Heart left ventricle (tissue), 16 donors: ENCODE measurements around the gene TINCR. TPM values are rescaled to one million over a fixed set of nuclear protein-coding genes. Genes with fewer than 3 reads are reported as not detected.
A peak's percentile ranks its signal among the peaks of the same experiment; 100 is the strongest.

ENCODE experiments used
- ATAC-seq, 4 donors: fragments of 200-7000 bp; cut with Tn5 transposase; one replicate each; pipeline ENCODE4 v1.9.1; 2020 to 2022; ENCODE audit warnings: moderate library complexity in 4 of 4, mild to moderate bottlenecking in 3 of 4, moderate number of reproducible peaks in 1 of 4
- DNase-seq, 5 donors: peaks; one replicate each; pipeline ENCODE4 v3.0.0-alpha.2; 2020
- H3K27ac ChIP-seq, 12 donors: fragments of 200-600 bp; sonication (generic) in 4 of 12; one replicate each; pipeline versions ENCODE4 v1.5.0 to v1.8.0; 2016 to 2022; ENCODE audit warnings: mild to moderate bottlenecking in 2 of 12
- H3K27me3 ChIP-seq, 9 donors: fragments of 200-600 bp; sonication (generic) in 2 of 9; one replicate each; pipeline versions ENCODE4 v1.5.1 to v1.8.0; 2016 to 2022; ENCODE audit warnings: mild to moderate bottlenecking in 3 of 9
- H3K36me3 ChIP-seq, 9 donors: fragments of 200-600 bp; sonication (generic) in 2 of 9; one replicate each; pipeline versions ENCODE4 v1.5.0 to v1.8.0; 2018 to 2022; ENCODE audit warnings: mild to moderate bottlenecking in 2 of 9
- H3K4me1 ChIP-seq, 12 donors: fragments of 200-600 bp; sonication (generic) in 4 of 12; one replicate each; pipeline versions ENCODE4 v1.5.0 to v1.8.0; 2016 to 2022; ENCODE audit warnings: mild to moderate bottlenecking in 3 of 12
- H3K4me3 ChIP-seq, 12 donors: fragments of 200-600 bp; sonication (generic) in 4 of 12; one replicate each; pipeline versions ENCODE4 v1.5.0 to v1.8.0; 2017 to 2022; ENCODE audit warnings: mild to moderate bottlenecking in 9 of 12, moderate library complexity in 4 of 12
- H3K9me3 ChIP-seq, 12 donors: fragments of 200-600 bp; sonication (generic) in 4 of 12; one replicate each; pipeline versions ENCODE4 v1.5.0 to v1.8.0; 2016 to 2022; ENCODE audit warnings: mild to moderate bottlenecking in 1 of 12
- CTCF ChIP-seq, 12 donors: fragments of 200-600 bp; sonication (generic) in 4 of 12; IDR thresholded peaks; one replicate each; pipeline versions ENCODE4 v1.5.0 to v1.8.0; 2018 to 2022; ENCODE audit warnings: antibody characterized with exemption in 12 of 12, mild to moderate bottlenecking in 5 of 12
- POLR2A ChIP-seq, 2 donors: fragments of 450-650 bp; IDR thresholded peaks; one replicate each; pipeline ENCODE4 v1.6.1; 2017; ENCODE audit warnings: antibody characterized with exemption in 2 of 2, mild to moderate bottlenecking in 2 of 2, moderate library complexity in 2 of 2
- WGBS, 4 donors: extraction: QIAGEN DNeasy Blood & Tissue Kit in 2 of 4; methylation state at CpG; one replicate each; pipeline versions ENCODE4 v1.1.5 to v1.1.7; 2013 to 2018; 5-methylcytosine and 5-hydroxymethylcytosine counted together
- intact Hi-C, 10 donors: fragments of 100-400 bp; cut with DNase I; formaldehyde crosslinking; loops; one replicate each; pipeline versions ENCODE4 v1.11.1 to v1.14.2; 2022
- polyA plus RNA-seq, 2 donors: library from polyadenylated mRNA; stranded (reverse); fragments of 200-250 nt; gene quantifications; one replicate each; pipeline ENCODE4 v1.2.3, GENCODE V29; 2013
- total RNA-seq, 9 donors: library from RNA; depleted of rRNA in 2 of 9; stranded (reverse); fragments of >200 nt in 2 of 9; fragmentation: NEBNext Ultra II Directional in 3 of 9; extraction: Animal tissue kit (Norgen Biotek cat#: 25700) in 3 of 9; gene quantifications; one replicate each; pipeline versions ENCODE4 v1.1.0 to v1.2.4, GENCODE V29; 2016 to 2023
- donor health status: ischemic (EF 13 %, LVEDD 7.1; RV severe dilation, severe dysfunction).
- donor health status: healthy with polysubstance abuse.
- donor health status: DM: no; HTN: yes; CAD: no.
- donor health status: DM: no; HTN: no; CAD: no.
- donor health status: ischemic (EF 25% LVEDD 6.9; RV normal size, moderate dysfunction).
- donor health status: ischemic (EF 25% LVEDD 5.7; RV mildly dilated, moderate dysfunction).
- donor health status: healthy.
- donor health status: DM: yes; HTN: yes; CAD: no.
- donor health status: ischemic (EF 35%, LVEDD 5.7; RV mildly dilated, moderate dysfunction).
- donor health status: nonischemic (EF 11% LVEDD 7.7; RV severe dilation, severe dysfunction).
- donor health status: DM: yes; HTN: yes; CAD: no.
- donor health status: PGD.
- donor health status: ischemic (EF 29% LVEDD 5.4; RV normal size, mild dysfunction).
- donor health status: nonischemic (EF 23%, LVEDD 6.1; RV moderate dilation, normal function).

The TINCR gene
- total and polyA plus RNA-seq, 11 donors = 0.07 to 0.44 (median 0.19) TPM; not detected in 6

- TF ChIP-seq CTCF (IDR thresholded peaks at IDR 0.05) (no peak), POLR2A (IDR thresholded peaks at IDR 0.05) (no peak)
- H3K36me3 ChIP-seq = no peaks in the 10 kb centered on the region
Measured at GRCh38 chr19:5519076-5519475, 48.7 kb downstream of the TINCR start.

GRCh38 chr19:5515737-5516136 is 52.0 kb downstream of the TINCR start:
- no peaks in the 10 kb centered on the region for H3K36me3 ChIP-seq
- TF ChIP-seq CTCF (IDR thresholded peaks at IDR 0.05) (no peak), POLR2A (IDR thresholded peaks at IDR 0.05) (no peak)
- ATAC-seq = no peak
- H3K4me3 ChIP-seq = no peak overlapping the region
- intact Hi-C loops = no loop called here
- H3K27ac ChIP-seq = no peak overlapping the region
- peak in 1 of 5 donors; percentile 4 for DNase-seq
- H3K4me1 ChIP-seq = no peaks in the 10 kb centered on the region
- H3K9me3 ChIP-seq = peaks cover 0 to 29% (median 14%) of the 10 kb centered on the region in 12 donors
- H3K27me3 ChIP-seq = peaks cover 0 to 7% (median 0%) of the 10 kb centered on the region in 9 donors
- WGBS, 4 donors = 65 to 80% (median 70%) methylated on average over 5 of the region's 5 CpGs

More at GRCh38 chr19:5519076-5519475, 48.7 kb downstream of the TINCR start:
- Histone ChIP-seq H3K4me3 (no peak overlapping the region), H3K27ac (no peak overlapping the region), H3K27me3 (peaks cover 0 to 24% (median 0%) of the 10 kb centered on the region in 9 donors), H3K4me1 (no peaks in the 10 kb centered on the region), H3K9me3 (peaks cover 0 to 26% (median 14%) of the 10 kb centered on the region in 12 donors)
- WGBS, 4 donors = 50 to 58% (median 54%) methylated on average over 4 of the region's 4 CpGs
- ATAC-seq (no peak), DNase-seq (no peak)
- intact Hi-C loops = no loop called here

GRCh38 chr19:5514001-5514400 is 53.8 kb downstream of the TINCR start:
- no peaks in the 10 kb centered on the region for H3K27me3 ChIP-seq
- TF ChIP-seq POLR2A (IDR thresholded peaks at IDR 0.05) (no peak), CTCF (IDR thresholded peaks at IDR 0.05) (no peak)
- no peaks in the 10 kb centered on the region for H3K4me1 ChIP-seq
- no peak overlapping the region for H3K27ac ChIP-seq
- peaks cover 0 to 23% (median 8%) of the 10 kb centered on the region in 12 donors for H3K9me3 ChIP-seq
- no peak overlapping the region for H3K4me3 ChIP-seq
- no peak for ATAC-seq
- 60 to 69% (median 67%) methylated on average over 3 of the region's 3 CpGs for WGBS, 4 donors
- H3K36me3 ChIP-seq = no peaks in the 10 kb centered on the region
- DNase-seq = no peak
- intact Hi-C loops = no loop called here

- Histone ChIP-seq H3K36me3 (no peaks in the 10 kb centered on the region), H3K27me3 (no peaks in the 10 kb centered on the region), H3K9me3 (peaks cover 0 to 23% (median 8%) of the 10 kb centered on the region in 12 donors), H3K4me3 (no peak overlapping the region), H3K4me1 (no peaks in the 10 kb centered on the region), H3K27ac (no peak overlapping the region)
- 75 to 82% (median 77%) methylated on average over 22 to 23 of the region's 23 CpGs for WGBS, 4 donors
- TF ChIP-seq POLR2A (IDR thresholded peaks at IDR 0.05) (no peak), CTCF (IDR thresholded peaks at IDR 0.05) (no peak)
- no peak for DNase-seq
- intact Hi-C loops = no loop called here
- no peak for ATAC-seq
Measured at GRCh38 chr19:5512715-5513114, 55.0 kb downstream of the TINCR start.

Other genes with a start within 250 kb of the TINCR start
- 100 to 1,000 TPM in 1 of 9 donors, 10 to 100 TPM in 8; 20.0 to 113 (median 33.0) TPM for gene PTPRS, start 227.1 kb downstream of the TINCR start, total RNA-seq
- gene PTPRS, start 227.1 kb downstream of the TINCR start, polyA plus RNA-seq = 10 to 100 TPM in 1 of 2 donors, 1 to 10 TPM in 1; 6.3 to 10.6 TPM
- gene ZNRF4, start 112.5 kb downstream of the TINCR start, total RNA-seq = not detected
- not detected for gene ZNRF4, start 112.5 kb downstream of the TINCR start, polyA plus RNA-seq
- 10 to 100 TPM; 14.2 to 56.7 (median 44.2) TPM for gene SAFB2, start 54.8 kb upstream of the TINCR start, total RNA-seq
- gene SAFB2, start 54.8 kb upstream of the TINCR start, polyA plus RNA-seq = 10 to 100 TPM; 32.8 to 49.7 TPM
- 10 to 100 TPM; 22.3 to 59.6 (median 48.0) TPM for gene SAFB, start 55.1 kb upstream of the TINCR start, total RNA-seq
- gene SAFB, start 55.1 kb upstream of the TINCR start, polyA plus RNA-seq = 10 to 100 TPM; 43.5 to 48.9 TPM
- 100 to 1,000 TPM; 103 to 149 (median 123) TPM for gene MICOS13, start 112.6 kb upstream of the TINCR start, total RNA-seq
- gene MICOS13, start 112.6 kb upstream of the TINCR start, polyA plus RNA-seq = 100 to 1,000 TPM; 178 to 435 TPM
- gene HSD11B1L, start 113.1 kb upstream of the TINCR start, total RNA-seq = 10 to 100 TPM in 2 of 9 donors, 1 to 10 TPM in 7; 3.7 to 14.4 (median 5.2) TPM
- 1 to 10 TPM; 5.4 to 6.6 TPM for gene HSD11B1L, start 113.1 kb upstream of the TINCR start, polyA plus RNA-seq
- 100 to 1,000 TPM; 255 to 475 (median 365) TPM for gene RPL36, start 122.3 kb upstream of the TINCR start, total RNA-seq
- 100 to 1,000 TPM; 851 to 981 TPM for gene RPL36, start 122.3 kb upstream of the TINCR start, polyA plus RNA-seq
- 100 to 1,000 TPM in 2 of 9 donors, 10 to 100 TPM in 7; 61.2 to 108 (median 88.6) TPM for gene LONP1, start 152.2 kb upstream of the TINCR start, total RNA-seq
- gene LONP1, start 152.2 kb upstream of the TINCR start, polyA plus RNA-seq = 100 to 1,000 TPM in 1 of 2 donors, 10 to 100 TPM in 1; 97.6 to 123 TPM
- not detected for gene CATSPERD, start 152.7 kb upstream of the TINCR start, total RNA-seq
- not detected for gene CATSPERD, start 152.7 kb upstream of the TINCR start, polyA plus RNA-seq
- gene PRR22, start 216.8 kb upstream of the TINCR start, total RNA-seq = 1 to 10 TPM in 5 of 9 donors, under 1 TPM in 2, not detected in 2; 0.96 to 1.9 (median 1.3) TPM
- 1 to 10 TPM in 1 of 2 donors, under 1 TPM in 1; 0.91 to 1.1 TPM for gene PRR22, start 216.8 kb upstream of the TINCR start, polyA plus RNA-seq
- gene DUS3L, start 223.2 kb upstream of the TINCR start, total RNA-seq = 10 to 100 TPM; 12.0 to 19.9 (median 15.3) TPM
- gene DUS3L, start 223.2 kb upstream of the TINCR start, polyA plus RNA-seq = 10 to 100 TPM; 17.3 to 20.7 TPM
- 10 to 100 TPM in 7 of 9 donors, 1 to 10 TPM in 2; 8.0 to 54.2 (median 17.2) TPM for gene NRTN, start 237.1 kb upstream of the TINCR start, total RNA-seq
- 10 to 100 TPM; 18.2 to 34.5 TPM for gene NRTN, start 237.1 kb upstream of the TINCR start, polyA plus RNA-seq